GM18951 (cell line): ENCODE measurements around the gene NDUFV3.
"Not testable (repeated sequence)": the region's sequence is repeated elsewhere in the genome, so short reads cannot be mapped to it uniquely, and the experiment has no call there.

ENCODE experiments used
- POLR2A ChIP-seq: IDR thresholded peaks from 4 replicates; pipeline ENCODE4 v1.6.1; 2011; ENCODE audit warnings: mild to moderate bottlenecking; ENCODE audit not compliant: insufficient read length, insufficient read depth; ENCODE audit errors: extremely low read depth
- in situ Hi-C: fragments of 300-500 bp; cut with MboI; formaldehyde crosslinking; loops from one replicate; pipeline ENCODE4 v1.12.0; 2022; ENCODE audit warnings: low sequenced_read_pairs, mixed read lengths, inconsistent platforms; ENCODE audit not compliant: unreplicated experiment

The NDUFV3 gene

GRCh38 chr21:42925114-42925926 is 32.2 kb downstream of the NDUFV3 start, which contains the start of gene ERVH48-1:
TSS of gene ERVH48-1 (minus strand) at chr21:42925630. CDS start at chr21:42919006, 6,624 bp downstream.
- no peak for TF ChIP-seq POLR2A
- in situ Hi-C loops = no loop called here

- in situ Hi-C loops = not testable (repeated sequence)
Measured at GRCh38 chr21:42927474-42928200, 34.5 kb downstream of the NDUFV3 start.

- no peak for TF ChIP-seq POLR2A
- in situ Hi-C loops = no loop called here
Measured at GRCh38 chr21:42929969-42930368, 36.9 kb downstream of the NDUFV3 start.

GRCh38 chr21:42931560-42932235 is 38.6 kb downstream of the NDUFV3 start:
- in situ Hi-C loops = no loop called here
- TF ChIP-seq POLR2A = no peak

GRCh38 chr21:42932378-42933136 is 39.4 kb downstream of the NDUFV3 start:
- in situ Hi-C loops = not testable (repeated sequence)

GRCh38 chr21:42933137-42933970 is 40.2 kb downstream of the NDUFV3 start:
- in situ Hi-C loops = not testable (repeated sequence)

- in situ Hi-C loops = not testable (repeated sequence)
Measured at GRCh38 chr21:42933973-42934372, 40.9 kb downstream of the NDUFV3 start.

GRCh38 chr21:42936360-42936759 is 43.3 kb downstream of the NDUFV3 start:
- in situ Hi-C loops = not testable (repeated sequence)

GRCh38 chr21:42937034-42937940 is 44.2 kb downstream of the NDUFV3 start:
- in situ Hi-C loops = not testable (repeated sequence)

- no peak for TF ChIP-seq POLR2A
Measured at GRCh38 chr21:42937960-42938605, 45.0 kb downstream of the NDUFV3 start.

GRCh38 chr21:42938606-42938995 is 45.5 kb downstream of the NDUFV3 start:
- in situ Hi-C loops = not testable (repeated sequence)

More at GRCh38 chr21:42937960-42938605, 45.0 kb downstream of the NDUFV3 start:
- in situ Hi-C loops = no loop called here
